Liver (tissue), 9 donors: ENCODE results near the gene MAT2A. TPM values are rescaled to one million over a fixed set of nuclear protein-coding genes. Genes with fewer than 3 reads are reported as not detected.

Experiments
- DNase-seq: peaks from one replicate; pipeline ENCODE4 v3.0.0-alpha.2; 2017; ENCODE audit warnings: low spot score
- H3K27ac ChIP-seq, 2 donors: one replicate each; pipeline ENCODE4 v1.7.0; 2013; ENCODE audit warnings: inconsistent platforms in 2 of 2, low read length in 2 of 2, control low read depth in 1 of 2, low read depth in 1 of 2, mild to moderate bottlenecking in 1 of 2
- H3K27me3 ChIP-seq, 4 donors: one replicate each; pipeline versions ENCODE4 v1.6.1 to v1.7.0; 2013; ENCODE audit warnings: low read length in 3 of 4, inconsistent platforms in 1 of 4, mild to moderate bottlenecking in 1 of 4, moderate library complexity in 1 of 4; ENCODE audit not compliant: control insufficient read depth in 4 of 4, insufficient read depth in 4 of 4
- H3K36me3 ChIP-seq, 4 donors: one replicate each; pipeline versions ENCODE4 v1.6.1 to v1.7.0; 2013; ENCODE audit warnings: low read length in 3 of 4, mild to moderate bottlenecking in 3 of 4, low read depth in 1 of 4, moderate library complexity in 1 of 4; ENCODE audit not compliant: control insufficient read depth in 4 of 4, insufficient read depth in 3 of 4
- H3K4me1 ChIP-seq, 4 donors: one replicate each; pipeline versions ENCODE4 v1.6.1 to v1.7.0; 2013; ENCODE audit warnings: low read length in 3 of 4, mild to moderate bottlenecking in 3 of 4, moderate library complexity in 1 of 4; ENCODE audit not compliant: control insufficient read depth in 4 of 4, insufficient read depth in 4 of 4
- H3K4me3 ChIP-seq, 3 donors: one replicate each; pipeline versions ENCODE4 v1.6.1 to v1.7.0; 2013; ENCODE audit warnings: low read length in 3 of 3, control low read depth in 1 of 3, low read depth in 1 of 3, mild to moderate bottlenecking in 1 of 3
- H3K9ac ChIP-seq, 2 donors: one replicate each; pipeline ENCODE4 v1.7.0; 2013; ENCODE audit warnings: low read length in 2 of 2, mild to moderate bottlenecking in 2 of 2, moderate library complexity in 2 of 2, control low read depth in 1 of 2, low read depth in 1 of 2
- H3K9me3 ChIP-seq, 4 donors: one replicate each; pipeline versions ENCODE4 v1.6.1 to v1.7.0; 2013; ENCODE audit warnings: low read length in 3 of 4; ENCODE audit not compliant: control insufficient read depth in 4 of 4
- ATF3 ChIP-seq: IDR thresholded peaks from 2 replicates; pipeline ENCODE4 v1.6.1; 2016; ENCODE audit warnings: antibody characterized with exemption
- CTCF ChIP-seq: fragments of 150-350 bp; IDR thresholded peaks from 2 replicates; pipeline ENCODE4 v1.5.1; 2017; ENCODE audit warnings: improper control_type of control experiment, low read depth, low read length; ENCODE audit not compliant: missing input control
- EGR1 ChIP-seq, 2 donors: IDR thresholded peaks; 2 replicates each; pipeline ENCODE4 v1.6.1; 2016 to 2018; ENCODE audit warnings: antibody characterized with exemption in 2 of 2, low read depth in 2 of 2
- FOXA1 ChIP-seq: IDR thresholded peaks from 2 replicates; pipeline ENCODE4 v1.6.1; 2016; ENCODE audit warnings: antibody characterized with exemption
- FOXA2 ChIP-seq: IDR thresholded peaks from 2 replicates; pipeline ENCODE4 v1.6.1; 2016; ENCODE audit warnings: antibody characterized with exemption
- GABPA ChIP-seq, 2 donors: IDR thresholded peaks in 1 of 2; conservative IDR thresholded peaks in 1 of 2; 2 replicates each; pipeline ENCODE4 v1.6.1; 2016; ENCODE audit warnings: antibody characterized with exemption in 2 of 2, mild to moderate bottlenecking in 1 of 2, moderate library complexity in 1 of 2
- HNF4G ChIP-seq: IDR thresholded peaks from 2 replicates; pipeline ENCODE4 v1.6.1; 2016; ENCODE audit warnings: antibody characterized with exemption
- JUND ChIP-seq, 2 donors: IDR thresholded peaks; 2 replicates each; pipeline ENCODE4 v1.6.1; 2016; ENCODE audit warnings: antibody characterized with exemption in 2 of 2
- NR2F2 ChIP-seq: IDR thresholded peaks from 2 replicates; pipeline ENCODE4 v1.6.1; 2016; ENCODE audit warnings: antibody characterized with exemption
- RAD21 ChIP-seq, 2 donors: IDR thresholded peaks; 2 replicates each; pipeline ENCODE4 v1.6.1; 2016; ENCODE audit warnings: antibody characterized with exemption in 2 of 2, mild to moderate bottlenecking in 2 of 2
- RXRA ChIP-seq, 2 donors: IDR thresholded peaks; 2 replicates each; pipeline ENCODE4 v1.6.1; 2017 to 2018; ENCODE audit warnings: antibody characterized with exemption in 2 of 2, mild to moderate bottlenecking in 1 of 2
- SP1 ChIP-seq: IDR thresholded peaks from 2 replicates; pipeline ENCODE4 v1.6.1; 2018; ENCODE audit warnings: antibody characterized with exemption, mild to moderate bottlenecking
- TAF1 ChIP-seq: conservative IDR thresholded peaks from 2 replicates; pipeline ENCODE4 v1.6.1; 2016; ENCODE audit warnings: antibody characterized with exemption, mild to moderate bottlenecking
- YY1 ChIP-seq: IDR thresholded peaks from 2 replicates; pipeline ENCODE4 v1.6.1; 2016; ENCODE audit warnings: antibody characterized with exemption, mild to moderate bottlenecking
- ZBTB33 ChIP-seq: IDR thresholded peaks from 2 replicates; pipeline ENCODE4 v1.6.1; 2016; ENCODE audit warnings: antibody characterized with exemption
- WGBS: extraction: QIAGEN DNeasy Blood & Tissue Kit; methylation state at CpG from one replicate; pipeline ENCODE4 v1.1.7; 2013; 5-methylcytosine and 5-hydroxymethylcytosine counted together
- polyA plus RNA-seq, 2 donors: library from polyadenylated mRNA; stranded (reverse) in 1 of 2; unstranded in 1 of 2; fragments of 200-250 nt in 1 of 2; fragments of >200 nt in 1 of 2; fragmentation: Nextera tagmentation in 1 of 2; extraction: Ambion mirVana in 1 of 2; gene quantifications; one replicate each; pipeline versions ENCODE4 v1.2.1 to v1.2.3, GENCODE V29; 2013 to 2015
- total RNA-seq, 2 donors: library from RNA; depleted of rRNA; stranded (reverse); fragments of >200 nt; gene quantifications; one replicate each; pipeline ENCODE4 v1.2.3, GENCODE V29; 2014
- donor health status: healthy.
- donor health status: healthy.
- donor health status: healthy.
- donor health status: healthy.
- donor health status: healthy.

The MAT2A gene
- total and polyA plus RNA-seq, 4 donors, result 48.3 to 104 (median 79.9) TPM

- Histone ChIP-seq H3K4me1 (peaks cover 0 to 3% (median 2%) of the 10 kb centered on the region in 4 donors), H3K36me3 (no peaks in the 10 kb centered on the region), H3K9me3 (no peaks in the 10 kb centered on the region), H3K4me3 (no peak overlapping the region), H3K9ac (no peak overlapping the region), H3K27me3 (no peaks in the 10 kb centered on the region), H3K27ac (no peak overlapping the region)
- 96% methylated on average over 6 of the region's 6 CpGs for WGBS
- TF ChIP-seq FOXA2, result no peak
- no peak for TF ChIP-seq RXRA (IDR thresholded peaks at IDR 0.05)
- TF ChIP-seq GABPA (IDR thresholded peaks at IDR 0.05 in 1 of 2, conservative IDR thresholded peaks at IDR 0.05 in 1 of 2), result no peak
- no peak for TF ChIP-seq TAF1
- no peak for DNase-seq
Observed at GRCh38 chr2:85522090-85522647, 16.8 kb upstream of the MAT2A start.

GRCh38 chr2:85523062-85523902, 15.7 kb upstream of the MAT2A start:
- Histone ChIP-seq H3K36me3 (no peaks in the 10 kb centered on the region), H3K9ac (no peak overlapping the region), H3K27me3 (no peaks in the 10 kb centered on the region), H3K4me3 (no peak overlapping the region), H3K4me1 (peaks cover 2 to 10% (median 9%) of the 10 kb centered on the region in 4 donors), H3K9me3 (no peaks in the 10 kb centered on the region), H3K27ac (no peak overlapping the region)
- 74% methylated on average over 8 of the region's 8 CpGs for WGBS
- no peak for TF ChIP-seq JUND (IDR thresholded peaks at IDR 0.05)
- TF ChIP-seq ZBTB33, result no peak
- TF ChIP-seq EGR1 (IDR thresholded peaks at IDR 0.05; ENCODE audit: low read depth in 2 of 2), result no peak
- no peak for TF ChIP-seq ATF3
- TF ChIP-seq RXRA (IDR thresholded peaks at IDR 0.05), result no peak
- no peak for TF ChIP-seq FOXA1
- no peak for TF ChIP-seq RAD21 (IDR thresholded peaks at IDR 0.05)
- TF ChIP-seq YY1, result no peak
- no peak for TF ChIP-seq TAF1
- no peak for TF ChIP-seq CTCF
- no peak for TF ChIP-seq NR2F2
- TF ChIP-seq SP1, result no peak
- no peak for TF ChIP-seq GABPA (IDR thresholded peaks at IDR 0.05 in 1 of 2, conservative IDR thresholded peaks at IDR 0.05 in 1 of 2)
- TF ChIP-seq HNF4G, result no peak
- DNase-seq, result no peak
